Measurements from ENCODE around the gene SPINK4. TPM values are rescaled to one million over a fixed set of nuclear protein-coding genes. Genes with fewer than 3 reads are reported as not detected.

The SPINK4 gene
- not detected for total RNA-seq

GRCh38 chr9:33239921-33240320, at the start of gene SPINK4:
Gene SPINK4, plus strand, starts transcription at chr9:33240167. Its CDS starts 42 bp downstream, at chr9:33240209.
- Histone ChIP-seq H3K36me3 (no peaks in the 10 kb centered on the region), H3K27me3 (no peaks in the 10 kb centered on the region), H3K4me1 (no peaks in the 10 kb centered on the region), H3K27ac (no peak within 1 kb of the TSS), H3K4me3 (no peak within 1 kb of the TSS), H3K9me3 (no peaks in the 10 kb centered on the region)
- intact Hi-C loops (cut with DNase I) = no loop called here
- TF ChIP-seq CTCF (IDR thresholded peaks at IDR 0.05) = no peak
- no peak for DNase-seq (ENCODE audit: low spot score in 2 of 2)

- intact Hi-C loops (cut with DNase I) = no loop called here
- peaks cover 11 to 48% of the 10 kb centered on the region in 2 donors for H3K4me1 ChIP-seq
- H3K27ac ChIP-seq = peak overlapping the region; percentile 58 to 66
- no peak for TF ChIP-seq CTCF (IDR thresholded peaks at IDR 0.05)
- no peaks in the 10 kb centered on the region for H3K27me3 ChIP-seq
- H3K36me3 ChIP-seq = no peaks in the 10 kb centered on the region
- no peaks in the 10 kb centered on the region for H3K9me3 ChIP-seq
- H3K4me3 ChIP-seq = no peak overlapping the region
- no peak for DNase-seq (ENCODE audit: low spot score in 2 of 2)
These were observed 47.3 kb upstream of the SPINK4 start for GRCh38 chr9:33192493-33193255.

GRCh38 chr9:33193818-33194217, 46.1 kb upstream of the SPINK4 start:
- intact Hi-C loops (cut with DNase I) = no loop called here
- no peak for DNase-seq (ENCODE audit: low spot score in 2 of 2)
- Histone ChIP-seq H3K27me3 (no peaks in the 10 kb centered on the region), H3K9me3 (no peaks in the 10 kb centered on the region), H3K4me1 (peaks cover 7 to 46% of the 10 kb centered on the region in 2 donors), H3K36me3 (no peaks in the 10 kb centered on the region), H3K4me3 (no peak overlapping the region), H3K27ac (peak overlapping the region; percentile 58 to 66)
- no peak for TF ChIP-seq CTCF (IDR thresholded peaks at IDR 0.05)

GRCh38 chr9:33196736-33197135, 43.2 kb upstream of the SPINK4 start:
- Histone ChIP-seq H3K27ac (peak overlapping the region; percentile 81 to 83), H3K27me3 (no peaks in the 10 kb centered on the region), H3K4me3 (no peak overlapping the region), H3K36me3 (no peaks in the 10 kb centered on the region), H3K4me1 (peaks cover 7 to 25% of the 10 kb centered on the region in 2 donors), H3K9me3 (no peaks in the 10 kb centered on the region)
- no peak for DNase-seq (ENCODE audit: low spot score in 2 of 2)
- TF ChIP-seq CTCF (IDR thresholded peaks at IDR 0.05) = no peak
- intact Hi-C loops (cut with DNase I) = no loop called here

GRCh38 chr9:33197279-33198152, 42.5 kb upstream of the SPINK4 start:
- Histone ChIP-seq H3K4me1 (peaks cover 3 to 21% of the 10 kb centered on the region in 2 donors), H3K27me3 (no peaks in the 10 kb centered on the region), H3K27ac (peak overlapping the region; percentile 81 to 83), H3K36me3 (no peaks in the 10 kb centered on the region), H3K4me3 (peak overlapping the region in 1 of 2 donors; percentile 32), H3K9me3 (no peaks in the 10 kb centered on the region)
- intact Hi-C loops (cut with DNase I) = loop anchor here (1.0 to 2.0 kb wide), 2 partner anchors 27 to 30 kb away; partner anchors contain the start of gene B4GALT1
- DNase-seq (ENCODE audit: low spot score in 2 of 2) = peak in 1 of 2 donors; percentile 71
- TF ChIP-seq CTCF (IDR thresholded peaks at IDR 0.05) = peak in 2 of 3 experiments; percentile 23

Measured in ascending aorta (tissue), 2 donors.